B cell (primary cell): ENCODE data around the gene BCL2L15. TPM values are rescaled to one million over a fixed set of nuclear protein-coding genes. Genes with fewer than 3 reads are reported as not detected.

Experiments used
- ATAC-seq: fragments of 200-7000 bp; cut with Tn5 transposase; one replicate; pipeline ENCODE4 v1.10.0; 2021; ENCODE audit warnings: low read depth, mild to moderate bottlenecking, moderate number of reproducible peaks, moderate library complexity
- CTCF ChIA-PET: fragments of 350-600 bp; sonication (Branson Sonifier 250); formaldehyde crosslinking; loops from one replicate; lab custom pipeline; 2021; ENCODE audit warnings: antibody characterized with exemption, inconsistent platforms; lab: Charles Lee
- POLR2A ChIA-PET: fragments of 350-600 bp; sonication (Branson Sonifier 250); formaldehyde crosslinking; loops from one replicate; lab custom pipeline; 2021; ENCODE audit warnings: antibody characterized with exemption; lab: Charles Lee
- DNase-seq: peaks from one replicate; pipeline ENCODE4 v3.0.0; 2013
- H2AFZ ChIP-seq: 2 replicates; pipeline ENCODE4 v1.6.1; 2012; ENCODE audit warnings: mild to moderate bottlenecking, low read depth, low read length; ENCODE audit not compliant: insufficient read depth, poor library complexity, severe bottlenecking
- H3K27ac ChIP-seq, 2 donors: 1 replicate in 1 of 2; 2 replicates in 1 of 2; pipeline ENCODE4 v1.5.1; 2012 to 2013; ENCODE audit warnings: low read length in 2 of 2, mild to moderate bottlenecking in 2 of 2, moderate library complexity in 1 of 2
- H3K27me3 ChIP-seq, 4 experiments: fragments of 200-600 bp in 1 of 4; sonication (generic) in 1 of 4; replicated peaks in 1 of 4; 1 replicate in 2 of 4; 2 replicates in 2 of 4; pipeline versions ENCODE4 v1.6.1 to v1.7.0; 2013 to 2016; ENCODE audit warnings: low read length in 3 of 4, mild to moderate bottlenecking in 2 of 4, mixed read lengths in 1 of 4, moderate library complexity in 1 of 4; ENCODE audit not compliant: insufficient read depth in 4 of 4, control insufficient read depth in 3 of 4; ENCODE audit errors: control extremely low read depth in 1 of 4
- H3K36me3 ChIP-seq, 2 experiments: replicated peaks in 1 of 2; 1 replicate in 1 of 2; 2 replicates in 1 of 2; pipeline versions ENCODE4 v1.6.1 to v1.7.1; 2013; ENCODE audit warnings: low read length in 1 of 2; ENCODE audit not compliant: insufficient read depth in 2 of 2, control insufficient read depth in 1 of 2; ENCODE audit errors: control extremely low read depth in 1 of 2, extremely low read depth in 1 of 2
- H3K4me1 ChIP-seq, 2 donors: fragments of 200-600 bp in 1 of 2; sonication (generic) in 1 of 2; 1 replicate in 1 of 2; 2 replicates in 1 of 2; pipeline versions ENCODE4 v1.5.1 to v1.6.1; 2013 to 2017; ENCODE audit warnings: low read length in 2 of 2; ENCODE audit not compliant: control insufficient read depth in 2 of 2, insufficient read depth in 2 of 2
- H3K4me2 ChIP-seq: replicated peaks from 2 replicates; pipeline ENCODE3; 2012; ENCODE audit warnings: mild to moderate bottlenecking, low read depth, low read length; ENCODE audit not compliant: poor library complexity, severe bottlenecking
- H3K4me3 ChIP-seq, 5 experiments: fragments of 200-600 bp in 1 of 5; sonication (generic) in 1 of 5; 1 replicate in 3 of 5; 2 replicates in 2 of 5; pipeline versions ENCODE4 v1.5.1 to v1.7.0; 2011 to 2016; ENCODE audit warnings: low read length in 4 of 5, mild to moderate bottlenecking in 4 of 5, low read depth in 2 of 5, control low read depth in 1 of 5, moderate library complexity in 1 of 5; ENCODE audit not compliant: insufficient read depth in 1 of 5; ENCODE audit errors: control extremely low read depth in 1 of 5, extremely low read depth in 1 of 5
- H3K79me2 ChIP-seq: fragments of 200-600 bp; sonication (generic); one replicate; pipeline ENCODE4 v1.6.0; 2016; ENCODE audit warnings: low read length; ENCODE audit not compliant: control insufficient read depth, insufficient read depth
- H3K9ac ChIP-seq: fragments of 200-600 bp; sonication (generic); 2 replicates; pipeline ENCODE4 v1.6.1; 2017; ENCODE audit warnings: mild to moderate bottlenecking, low read length, moderate library complexity
- H3K9me3 ChIP-seq, 3 donors: one replicate each; pipeline versions ENCODE4 v1.6.1 to v1.7.1; 2013; ENCODE audit warnings: low read length in 2 of 3; ENCODE audit not compliant: control insufficient read depth in 2 of 3, insufficient read depth in 1 of 3; ENCODE audit errors: control extremely low read depth in 1 of 3
- H4K20me1 ChIP-seq: 2 replicates; pipeline ENCODE4 v1.6.0; 2012; ENCODE audit warnings: mild to moderate bottlenecking, low read length; ENCODE audit not compliant: insufficient read depth, control insufficient read depth, poor library complexity, severe bottlenecking
- H3K27ac Mint-ChIP-seq: one replicate; pipeline ENCODE4 v1.8.0; 2021; ENCODE audit warnings: mixed read lengths
- H3K27me3 Mint-ChIP-seq: one replicate; pipeline ENCODE4 v1.8.0; 2021; ENCODE audit warnings: mixed read lengths
- H3K4me1 Mint-ChIP-seq: one replicate; pipeline ENCODE4 v1.8.0; 2021; ENCODE audit warnings: mixed read lengths
- H3K4me3 Mint-ChIP-seq: one replicate; pipeline ENCODE4 v1.8.0; 2021; ENCODE audit warnings: mixed read lengths
- H3K9me3 Mint-ChIP-seq: one replicate; pipeline ENCODE4 v1.8.0; 2022; ENCODE audit warnings: mixed read lengths; ENCODE audit not compliant: insufficient read depth
- CTCF ChIP-seq: fragments of 200-600 bp; IDR thresholded peaks from one replicate; pipeline ENCODE4 v1.8.0; 2022; ENCODE audit warnings: antibody characterized with exemption, mild to moderate bottlenecking
- EZH2 ChIP-seq: IDR thresholded peaks from 2 replicates; pipeline ENCODE4 v1.6.1; 2012; ENCODE audit warnings: borderline replicate concordance, low read depth, mild to moderate bottlenecking, moderate library complexity, low read length; ENCODE audit not compliant: insufficient read depth, poor library complexity, severe bottlenecking
- WGBS: methylation state at CpG from one replicate; pipeline ENCODE4 v1.1.5; 2013; ENCODE audit warnings: missing lambda C conversion rate; ENCODE audit not compliant: insufficient coverage; 5-methylcytosine and 5-hydroxymethylcytosine counted together
- intact Hi-C: fragments of 100-400 bp; cut with micrococcal nuclease; formaldehyde crosslinking; loops from one replicate; pipeline ENCODE4 v1.10.0; 2022
- polyA plus RNA-seq: library from polyadenylated mRNA; depleted of rRNA; stranded (reverse); fragments of >200 nt; gene quantifications from 2 replicates; pipeline ENCODE4 v1.2.3, GENCODE V29; 2012
- total RNA-seq, 2 donors: library from RNA; stranded (reverse); fragments of 120-200 nt in 1 of 2; gene quantifications; 1 replicate in 1 of 2; 2 replicates in 1 of 2; pipeline versions ENCODE4 v1.2.3 to v1.2.4, GENCODE V29; 2013 to 2022

Gene BCL2L15
- total and polyA plus RNA-seq, 2 donors (not counting 1 experiment from before 2014, with no cell fraction given), result 0.63 to 1.6 TPM

GRCh38 chr1:113861641-113862040 is 25.7 kb downstream of the BCL2L15 start:
- Mint-ChIP-seq H3K27ac (peak overlapping the region; percentile 87), H3K4me3 (peak overlapping the region; percentile 66), H3K27me3 (no peaks in the 10 kb centered on the region), H3K4me1 (peaks cover 55% of the 10 kb centered on the region), H3K9me3 (no peaks in the 10 kb centered on the region)
- Histone ChIP-seq H3K79me2 (peaks cover 48% of the 10 kb centered on the region), H4K20me1 (no peaks in the 10 kb centered on the region), H3K36me3 (peaks cover 2 to 5% of the 10 kb centered on the region in 2 experiments), H2AFZ (no peak overlapping the region), H3K4me2 (peak overlapping the region; percentile 28), H3K9me3 (no peaks in the 10 kb centered on the region), H3K9ac (no peak overlapping the region), H3K27ac (peak overlapping the region; percentile 64 to 80), H3K4me1 (peaks cover 57 to 58% of the 10 kb centered on the region in 2 donors), H3K27me3 (no peaks in the 10 kb centered on the region), H3K4me3 (peak overlapping the region in 1 of 5 experiments; percentile 8)
- ATAC-seq (no peak), DNase-seq (peak; percentile 44)
- WGBS, result no CpG with 5 or more reads among the region's 5 CpGs
- intact Hi-C loops, result no loop called here
- POLR2A ChIA-PET, result no interaction called here
- CTCF ChIA-PET, result interaction anchor here (3.6 kb wide), 1 partner anchor 42 kb away, joined by 16 read pairs; the partner anchor contains the start of gene AP4B1
- TF ChIP-seq EZH2, result no peak
- no peak for TF ChIP-seq CTCF

GRCh38 chr1:113860891-113861290 is 26.5 kb downstream of the BCL2L15 start:
- intact Hi-C loops, result no loop called here
- H3K4me2 ChIP-seq, result peak overlapping the region; percentile 68
- peak overlapping the region; percentile 59 for H3K4me3 Mint-ChIP-seq

More at GRCh38 chr1:113860891-113861290, 26.5 kb downstream of the BCL2L15 start:
- Histone ChIP-seq H3K4me1 (peaks cover 58 to 60% of the 10 kb centered on the region in 2 donors), H3K36me3 (peaks cover 4 to 13% of the 10 kb centered on the region in 2 experiments), H3K27ac (peak overlapping the region; percentile 64 to 80), H4K20me1 (no peaks in the 10 kb centered on the region), H3K27me3 (no peaks in the 10 kb centered on the region), H2AFZ (no peak overlapping the region), H3K9me3 (no peaks in the 10 kb centered on the region), H3K79me2 (peaks cover 47% of the 10 kb centered on the region), H3K4me3 (no peak overlapping the region), H3K9ac (no peak overlapping the region)
- CTCF ChIA-PET, result interaction anchor here (1.0 to 3.6 kb wide), 3 partner anchors 9 to 43 kb away, joined by 3 to 16 read pairs (median 11); partner anchors contain the start of gene AP4B1
- Mint-ChIP-seq H3K27ac (peak overlapping the region; percentile 84), H3K4me1 (peaks cover 58% of the 10 kb centered on the region), H3K27me3 (no peaks in the 10 kb centered on the region), H3K9me3 (no peaks in the 10 kb centered on the region)
- DNase-seq (no peak), ATAC-seq (no peak)
- POLR2A ChIA-PET, result no interaction called here
- TF ChIP-seq EZH2 (no peak), CTCF (no peak)
- no CpG with 5 or more reads among the region's 3 CpGs for WGBS
